ENCODE data around the gene TMEM109. TPM values are rescaled to one million over a fixed set of nuclear protein-coding genes. Genes with fewer than 3 reads are reported as not detected.
A peak's percentile ranks its signal among the peaks of the same experiment; 100 is the strongest.

The TMEM109 gene
- total RNA-seq, 1 donor from 2014 or later = 72.8 TPM

- peak; percentile 30 for DNase-seq (ENCODE audit: low read depth)
- Histone ChIP-seq H3K9me3 (ENCODE audit: insufficient read depth, low read depth, low read length) (no peaks in the 10 kb centered on the region), H2AFZ (ENCODE audit: low read depth, low read length) (no peak overlapping the region), H3K4me2 (ENCODE audit: low read length) (peak overlapping the region; percentile 70), H4K20me1 (ENCODE audit: insufficient read depth, low read length) (no peaks in the 10 kb centered on the region), H3K79me2 (ENCODE audit: insufficient read depth, low read length) (no peaks in the 10 kb centered on the region), H3K4me3 (ENCODE audit: insufficient read depth, low read depth, low read length) (no peak overlapping the region), H3K9ac (ENCODE audit: low read length) (no peak overlapping the region), H3K27ac (ENCODE audit: low read depth, low read length) (no peak overlapping the region), H3K27me3 (ENCODE audit: insufficient read depth, low read length) (peaks cover 3% of the 10 kb centered on the region), H3K4me1 (ENCODE audit: insufficient read depth, low read length) (peaks cover 18% of the 10 kb centered on the region), H3K36me3 (ENCODE audit: insufficient read depth, low read length) (no peaks in the 10 kb centered on the region)
- no peak overlapping the region for H3K27ac Mint-ChIP-seq (ENCODE audit: unreplicated experiment)
- no peak for FAIRE-seq
- H3K27me3 Mint-ChIP-seq (ENCODE audit: low read depth, unreplicated experiment) = peaks cover 6% of the 10 kb centered on the region
- peaks cover 8% of the 10 kb centered on the region for H3K4me1 Mint-ChIP-seq (ENCODE audit: low read depth, unreplicated experiment)
- H3K9me3 Mint-ChIP-seq (ENCODE audit: unreplicated experiment) = no peaks in the 10 kb centered on the region
- no peaks in the 10 kb centered on the region for H3K36me3 Mint-ChIP-seq (ENCODE audit: low read depth, unreplicated experiment)
- H3K4me3 Mint-ChIP-seq (ENCODE audit: unreplicated experiment) = no peak overlapping the region
- TF ChIP-seq CTCF (IDR thresholded peaks at IDR 0.05; ENCODE audit: insufficient read depth, low read depth, low read length) (no peak), EZH2 (IDR thresholded peaks at IDR 0.05; ENCODE audit: insufficient read depth, low read length) (no peak)
These were observed 41.6 kb upstream of the TMEM109 start for GRCh38 chr11:60872124-60872960.

GRCh38 chr11:60872961-60873524, 40.9 kb upstream of the TMEM109 start:
- Mint-ChIP-seq H3K27me3 (ENCODE audit: low read depth, unreplicated experiment) (peaks cover 6% of the 10 kb centered on the region), H3K4me1 (ENCODE audit: low read depth, unreplicated experiment) (peaks cover 8% of the 10 kb centered on the region), H3K36me3 (ENCODE audit: low read depth, unreplicated experiment) (no peaks in the 10 kb centered on the region), H3K27ac (ENCODE audit: unreplicated experiment) (no peak overlapping the region), H3K9me3 (ENCODE audit: unreplicated experiment) (no peaks in the 10 kb centered on the region), H3K4me3 (ENCODE audit: unreplicated experiment) (peak overlapping the region; percentile 71)
- FAIRE-seq = no peak
- TF ChIP-seq CTCF (IDR thresholded peaks at IDR 0.05; ENCODE audit: insufficient read depth, low read depth, low read length) (no peak), EZH2 (IDR thresholded peaks at IDR 0.05; ENCODE audit: insufficient read depth, low read length) (no peak)
- Histone ChIP-seq H3K4me1 (ENCODE audit: insufficient read depth, low read length) (peaks cover 18% of the 10 kb centered on the region), H3K36me3 (ENCODE audit: insufficient read depth, low read length) (no peaks in the 10 kb centered on the region), H2AFZ (ENCODE audit: low read depth, low read length) (no peak overlapping the region), H3K4me2 (ENCODE audit: low read length) (peak overlapping the region; percentile 70), H3K79me2 (ENCODE audit: insufficient read depth, low read length) (no peaks in the 10 kb centered on the region), H3K9me3 (ENCODE audit: insufficient read depth, low read depth, low read length) (no peaks in the 10 kb centered on the region), H3K27ac (ENCODE audit: low read depth, low read length) (no peak overlapping the region), H3K4me3 (ENCODE audit: insufficient read depth, low read depth, low read length) (no peak overlapping the region), H3K9ac (ENCODE audit: low read length) (peak overlapping the region; percentile 9), H3K27me3 (ENCODE audit: insufficient read depth, low read length) (peaks cover 3% of the 10 kb centered on the region), H4K20me1 (ENCODE audit: insufficient read depth, low read length) (no peaks in the 10 kb centered on the region)
- peak; percentile 76 for DNase-seq (ENCODE audit: low read depth)

GRCh38 chr11:60873533-60873932, 40.4 kb upstream of the TMEM109 start:
- peak overlapping the region; percentile 70 for H3K4me2 ChIP-seq (ENCODE audit: low read length)

More at GRCh38 chr11:60873533-60873932, 40.4 kb upstream of the TMEM109 start:
- Histone ChIP-seq H3K27ac (ENCODE audit: low read depth, low read length) (no peak overlapping the region), H2AFZ (ENCODE audit: low read depth, low read length) (no peak overlapping the region), H3K4me1 (ENCODE audit: insufficient read depth, low read length) (peaks cover 18% of the 10 kb centered on the region), H4K20me1 (ENCODE audit: insufficient read depth, low read length) (no peaks in the 10 kb centered on the region), H3K4me3 (ENCODE audit: insufficient read depth, low read depth, low read length) (no peak overlapping the region), H3K9ac (ENCODE audit: low read length) (peak overlapping the region; percentile 9), H3K9me3 (ENCODE audit: insufficient read depth, low read depth, low read length) (no peaks in the 10 kb centered on the region), H3K36me3 (ENCODE audit: insufficient read depth, low read length) (no peaks in the 10 kb centered on the region), H3K79me2 (ENCODE audit: insufficient read depth, low read length) (no peaks in the 10 kb centered on the region), H3K27me3 (ENCODE audit: insufficient read depth, low read length) (peaks cover 3% of the 10 kb centered on the region)
- Mint-ChIP-seq H3K9me3 (ENCODE audit: unreplicated experiment) (no peaks in the 10 kb centered on the region), H3K36me3 (ENCODE audit: low read depth, unreplicated experiment) (no peaks in the 10 kb centered on the region), H3K4me3 (ENCODE audit: unreplicated experiment) (peak overlapping the region; percentile 71), H3K4me1 (ENCODE audit: low read depth, unreplicated experiment) (peaks cover 8% of the 10 kb centered on the region), H3K27ac (ENCODE audit: unreplicated experiment) (no peak overlapping the region), H3K27me3 (ENCODE audit: low read depth, unreplicated experiment) (peaks cover 6% of the 10 kb centered on the region)
- no peak for FAIRE-seq
- TF ChIP-seq EZH2 (IDR thresholded peaks at IDR 0.05; ENCODE audit: insufficient read depth, low read length) = no peak
- no peak for TF ChIP-seq CTCF (IDR thresholded peaks at IDR 0.05; ENCODE audit: insufficient read depth, low read depth, low read length)
- no peak for DNase-seq (ENCODE audit: low read depth)

Measured in astrocyte (in vitro differentiated cells and primary cell).